Stomach (tissue), 9 donors: ENCODE results near the gene GADL1. TPM values are rescaled to one million over a fixed set of nuclear protein-coding genes. Genes with fewer than 3 reads are reported as not detected.

Experiments used
- DNase-seq, 2 donors: peaks; one replicate each; pipeline versions ENCODE4 v3.0.0 to v3.0.0-alpha.2; 2013 to 2019
- H3K27ac ChIP-seq, 5 donors: fragments of 200-600 bp in 4 of 5; sonication (generic) in 4 of 5; one replicate each; pipeline ENCODE4 v1.5.1; 2013 to 2019; ENCODE audit warnings: mild to moderate bottlenecking in 1 of 5, moderate library complexity in 1 of 5
- H3K27me3 ChIP-seq, 3 donors: fragments of 200-600 bp; sonication (generic); one replicate each; pipeline ENCODE4 v1.5.1; 2017 to 2019; ENCODE audit warnings: mixed run types in 1 of 3
- H3K36me3 ChIP-seq, 4 donors: fragments of 200-600 bp; sonication (generic); 1 replicate in 3 of 4; 2 replicates in 1 of 4; pipeline ENCODE4 v1.5.1; 2016 to 2019
- H3K4me1 ChIP-seq, 4 donors: fragments of 200-600 bp; sonication (generic); one replicate each; pipeline ENCODE4 v1.5.1; 2016 to 2019
- H3K4me3 ChIP-seq, 4 donors: fragments of 200-600 bp; sonication (generic) in 3 of 4; one replicate each; pipeline ENCODE4 v1.5.1; 2016 to 2019; ENCODE audit warnings: mild to moderate bottlenecking in 1 of 4
- H3K9me3 ChIP-seq, 4 donors: fragments of 200-600 bp; sonication (generic); one replicate each; pipeline ENCODE4 v1.5.1; 2016 to 2019
- CTCF ChIP-seq, 7 experiments: fragments of 450-650 bp in 4 of 7; fragments of 200-600 bp in 3 of 7; sonication (generic) in 3 of 7; IDR thresholded peaks; one replicate each; pipeline ENCODE4 v1.5.1; 2016 to 2019; ENCODE audit warnings: antibody characterized with exemption in 7 of 7, control low read depth in 2 of 7, mild to moderate bottlenecking in 1 of 7
- EP300 ChIP-seq: sonication (generic); formaldehyde crosslinking; IDR thresholded peaks from one replicate; pipeline ENCODE4 v1.6.1; 2017; ENCODE audit warnings: antibody characterized with exemption
- POLR2A ChIP-seq, 4 donors: fragments of 450-650 bp; IDR thresholded peaks; one replicate each; pipeline ENCODE4 v1.6.1; 2016; ENCODE audit warnings: antibody characterized with exemption in 4 of 4, control low read depth in 2 of 4, mild to moderate bottlenecking in 1 of 4, moderate library complexity in 1 of 4
- POLR2AphosphoS5 ChIP-seq, 3 donors: sonication (generic); formaldehyde crosslinking; IDR thresholded peaks; one replicate each; pipeline ENCODE4 v1.6.1; 2016; ENCODE audit warnings: antibody characterized with exemption in 3 of 3
- WGBS, 5 donors: extraction: QIAGEN DNeasy Blood & Tissue Kit in 3 of 5; methylation state at CpG; one replicate each; pipeline versions ENCODE4 v1.1.5 to v1.1.7; 2013 to 2018; 5-methylcytosine and 5-hydroxymethylcytosine counted together
- intact Hi-C: fragments of 100-400 bp; cut with DNase I; formaldehyde crosslinking; loops from one replicate; pipeline ENCODE4 v1.15.1; 2023; ENCODE audit warnings: low total_unique reads
- polyA plus RNA-seq, 3 donors: library from polyadenylated mRNA; stranded (reverse); fragments of 200-250 nt; gene quantifications; one replicate each; pipeline ENCODE4 v1.2.3, GENCODE V29; 2013
- total RNA-seq, 5 donors: library from RNA; depleted of rRNA; stranded (reverse); fragments of >200 nt; gene quantifications; one replicate each; pipeline versions ENCODE4 v1.1.0 to v1.2.3, GENCODE V29; 2014 to 2016
- donor health status: healthy with polysubstance abuse.
- donor health status: Bipolar disorder and iron deficiency.
- donor health status: healthy.

Gene GADL1
- total and polyA plus RNA-seq, 8 donors = 0.03 to 0.73 TPM; not detected in 6

- no peak for DNase-seq
- Histone ChIP-seq H3K27ac (peak overlapping the region in 3 of 5 donors; percentile 19 to 82 (median 43)), H3K36me3 (peaks cover 48 to 90% (median 72%) of the 10 kb centered on the region in 4 donors), H3K4me1 (peaks cover 33 to 76% (median 54%) of the 10 kb centered on the region in 4 donors), H3K9me3 (no peaks in the 10 kb centered on the region), H3K4me3 (no peak overlapping the region), H3K27me3 (no peaks in the 10 kb centered on the region)
- intact Hi-C loops = no loop called here
- TF ChIP-seq CTCF (IDR thresholded peaks at IDR 0.05) = no peak
- no peak for TF ChIP-seq EP300
- TF ChIP-seq POLR2AphosphoS5 (IDR thresholded peaks at IDR 0.05) = no peak
- no peak for TF ChIP-seq POLR2A (IDR thresholded peaks at IDR 0.05)
Measured at GRCh38 chr3:30679045-30679444, 215.4 kb downstream of the GADL1 start.

GRCh38 chr3:30677347-30677685 is 217.1 kb downstream of the GADL1 start:
- H3K4me1 ChIP-seq = peaks cover 25 to 76% (median 52%) of the 10 kb centered on the region in 4 donors
- peaks cover 55 to 96% (median 79%) of the 10 kb centered on the region in 4 donors for H3K36me3 ChIP-seq
- no peaks in the 10 kb centered on the region for H3K27me3 ChIP-seq
- 78 to 88% (median 83%) methylated on average over 8 of the region's 8 CpGs for WGBS, 5 donors
- intact Hi-C loops = no loop called here
- no peak for DNase-seq
- H3K9me3 ChIP-seq = no peaks in the 10 kb centered on the region
- no peak for TF ChIP-seq POLR2AphosphoS5 (IDR thresholded peaks at IDR 0.05)
- no peak for TF ChIP-seq CTCF (IDR thresholded peaks at IDR 0.05)
- no peak for TF ChIP-seq POLR2A (IDR thresholded peaks at IDR 0.05)
- TF ChIP-seq EP300 = no peak
- no peak overlapping the region for H3K27ac ChIP-seq
- no peak overlapping the region for H3K4me3 ChIP-seq

GRCh38 chr3:30676424-30677346 is 217.8 kb downstream of the GADL1 start:
- Histone ChIP-seq H3K27ac (peak overlapping the region in 1 of 5 donors; percentile 4), H3K4me3 (no peak overlapping the region), H3K9me3 (no peaks in the 10 kb centered on the region), H3K4me1 (peaks cover 19 to 76% (median 48%) of the 10 kb centered on the region in 4 donors), H3K27me3 (no peaks in the 10 kb centered on the region), H3K36me3 (peaks cover 61 to 98% (median 85%) of the 10 kb centered on the region in 4 donors)
- DNase-seq = no peak
- WGBS, 5 donors = 74 to 87% (median 83%) methylated on average over 4 of the region's 4 CpGs
- intact Hi-C loops = no loop called here
- no peak for TF ChIP-seq POLR2A (IDR thresholded peaks at IDR 0.05)
- TF ChIP-seq CTCF (IDR thresholded peaks at IDR 0.05) = no peak
- no peak for TF ChIP-seq EP300
- TF ChIP-seq POLR2AphosphoS5 (IDR thresholded peaks at IDR 0.05) = no peak
